ENCODE measurements around the gene COBL.

The COBL gene

GRCh38 chr7:51250512-51250911 lies 66.1 kb downstream of the COBL start:
- DNase-seq (ENCODE audit: low spot score) = no peak

GRCh38 chr7:51249991-51250390 lies 66.6 kb downstream of the COBL start:
- no peak for DNase-seq (ENCODE audit: low spot score)

- no peak for DNase-seq (ENCODE audit: low spot score)
Measured at GRCh38 chr7:51249187-51249945, 67.2 kb downstream of the COBL start.

- DNase-seq (ENCODE audit: low spot score) = no peak
Measured at GRCh38 chr7:51246258-51247245, 70.1 kb downstream of the COBL start.

- no peak for DNase-seq (ENCODE audit: low spot score)
Measured at GRCh38 chr7:51244885-51245284, 71.7 kb downstream of the COBL start.

GRCh38 chr7:51244053-51244452 lies 72.6 kb downstream of the COBL start:
- no peak for DNase-seq (ENCODE audit: low spot score)

- DNase-seq (ENCODE audit: low spot score) = no peak
Measured at GRCh38 chr7:51243631-51244030, 73.0 kb downstream of the COBL start.

GRCh38 chr7:51242881-51243518 lies 73.6 kb downstream of the COBL start:
- DNase-seq (ENCODE audit: low spot score) = no peak

GRCh38 chr7:51242007-51242691 lies 74.5 kb downstream of the COBL start:
- no peak for DNase-seq (ENCODE audit: low spot score)

GRCh38 chr7:51240868-51241267 lies 75.7 kb downstream of the COBL start:
- DNase-seq (ENCODE audit: low spot score) = no peak

GRCh38 chr7:51239691-51240090 lies 76.9 kb downstream of the COBL start:
- no peak for DNase-seq (ENCODE audit: low spot score)

- no peak for DNase-seq (ENCODE audit: low spot score)
Measured at GRCh38 chr7:51238981-51239495, 77.6 kb downstream of the COBL start.

GRCh38 chr7:51237446-51238133 lies 79.0 kb downstream of the COBL start:
- no peak for DNase-seq (ENCODE audit: low spot score)

- DNase-seq (ENCODE audit: low spot score) = no peak
Measured at GRCh38 chr7:51236470-51237132, 80.0 kb downstream of the COBL start.

- DNase-seq (ENCODE audit: low spot score) = no peak
Measured at GRCh38 chr7:51235593-51236313, 80.9 kb downstream of the COBL start.

GRCh38 chr7:51234609-51235308 lies 81.8 kb downstream of the COBL start:
- DNase-seq (ENCODE audit: low spot score) = no peak

GRCh38 chr7:51234139-51234538 lies 82.5 kb downstream of the COBL start:
- no peak for DNase-seq (ENCODE audit: low spot score)

GRCh38 chr7:51233374-51233773 lies 83.2 kb downstream of the COBL start:
- no peak for DNase-seq (ENCODE audit: low spot score)

GRCh38 chr7:51230723-51231122 lies 85.9 kb downstream of the COBL start:
- DNase-seq (ENCODE audit: low spot score) = no peak
